MM.1S (cell line): ENCODE measurements around the gene CTNNBL1.

Experiments used
- EZH2 ChIP-seq: fragments of 300-600 bp; sonication (generic); optimal IDR thresholded peaks from 2 replicates; pipeline ENCODE3; 2017; ENCODE audit warnings: low read depth, mild to moderate bottlenecking, antibody characterized with exemption, low read length, mixed read lengths
- EZH2phosphoT487 ChIP-seq: fragments of 300-600 bp; sonication (generic); IDR thresholded peaks from 2 replicates; pipeline ENCODE4 v1.6.1; 2018; ENCODE audit warnings: antibody characterized with exemption, low read length
- TF ChIP-seq, protein P1 (sequence below): fragments of 300-600 bp; sonication (generic); IDR thresholded peaks from 2 replicates; pipeline ENCODE4 v1.5.1; 2016; ENCODE audit warnings: antibody characterized with exemption, low read length, mixed read lengths

DNA sequence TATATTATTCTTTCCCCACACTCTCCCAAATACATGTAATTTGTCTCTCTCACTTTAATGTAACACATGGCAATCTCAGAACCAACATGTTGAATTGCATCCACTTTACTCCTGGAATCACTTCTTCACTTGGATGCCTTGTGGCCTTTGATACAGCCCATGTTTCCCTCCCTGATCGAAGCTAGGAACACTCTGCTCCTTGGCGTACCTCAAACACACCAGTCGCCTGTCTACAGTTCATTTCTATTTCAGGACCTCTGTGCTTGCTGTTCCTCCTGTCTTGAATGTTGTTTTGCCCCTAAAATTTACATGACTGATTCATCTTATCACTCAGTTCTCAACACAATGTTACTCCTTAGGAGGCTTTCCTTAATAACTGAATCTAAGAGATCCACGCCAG lies 106.8 kb downstream of the CTNNBL1 start:
- TF ChIP-seq, protein P1, sequence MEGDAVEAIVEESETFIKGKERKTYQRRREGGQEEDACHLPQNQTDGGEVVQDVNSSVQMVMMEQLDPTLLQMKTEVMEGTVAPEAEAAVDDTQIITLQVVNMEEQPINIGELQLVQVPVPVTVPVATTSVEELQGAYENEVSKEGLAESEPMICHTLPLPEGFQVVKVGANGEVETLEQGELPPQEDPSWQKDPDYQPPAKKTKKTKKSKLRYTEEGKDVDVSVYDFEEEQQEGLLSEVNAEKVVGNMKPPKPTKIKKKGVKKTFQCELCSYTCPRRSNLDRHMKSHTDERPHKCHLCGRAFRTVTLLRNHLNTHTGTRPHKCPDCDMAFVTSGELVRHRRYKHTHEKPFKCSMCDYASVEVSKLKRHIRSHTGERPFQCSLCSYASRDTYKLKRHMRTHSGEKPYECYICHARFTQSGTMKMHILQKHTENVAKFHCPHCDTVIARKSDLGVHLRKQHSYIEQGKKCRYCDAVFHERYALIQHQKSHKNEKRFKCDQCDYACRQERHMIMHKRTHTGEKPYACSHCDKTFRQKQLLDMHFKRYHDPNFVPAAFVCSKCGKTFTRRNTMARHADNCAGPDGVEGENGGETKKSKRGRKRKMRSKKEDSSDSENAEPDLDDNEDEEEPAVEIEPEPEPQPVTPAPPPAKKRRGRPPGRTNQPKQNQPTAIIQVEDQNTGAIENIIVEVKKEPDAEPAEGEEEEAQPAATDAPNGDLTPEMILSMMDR = no peak
- no peak for TF ChIP-seq EZH2
- TF ChIP-seq EZH2phosphoT487 = no peak
